Neural cell (in vitro differentiated cells): ENCODE results near the gene MED13.

Source experiments
- CTCF ChIP-seq: fragments of 450-650 bp; IDR thresholded peaks from 2 replicates; pipeline ENCODE4 v1.5.1; 2014; ENCODE audit warnings: antibody characterized with exemption, mild to moderate bottlenecking, moderate library complexity; ENCODE audit not compliant: poor library complexity, severe bottlenecking
- EP300 ChIP-seq: fragments of 450-650 bp; conservative IDR thresholded peaks from 2 replicates; pipeline ENCODE4 v1.6.1; 2014; ENCODE audit warnings: antibody characterized with exemption, mild to moderate bottlenecking, moderate library complexity; ENCODE audit not compliant: poor library complexity, severe bottlenecking
- EZH2 ChIP-seq: fragments of 200-600, 300-800 bp; shearing (Covaris generic), sonication (generic); IDR thresholded peaks from 2 replicates; pipeline ENCODE4 v1.6.1; 2014; ENCODE audit warnings: antibody characterized with exemption, low read length, borderline replicate concordance, mild to moderate bottlenecking; ENCODE audit not compliant: insufficient read depth, poor library complexity, severe bottlenecking
- MXI1 ChIP-seq: fragments of 450-650 bp; conservative IDR thresholded peaks from 2 replicates; pipeline ENCODE4 v1.6.1; 2014; ENCODE audit warnings: antibody characterized with exemption, mild to moderate bottlenecking; ENCODE audit not compliant: poor library complexity, severe bottlenecking
- POLR2AphosphoS5 ChIP-seq: IDR thresholded peaks from 2 replicates; pipeline ENCODE4 v1.6.1; 2012
- REST ChIP-seq: IDR thresholded peaks from 2 replicates; pipeline ENCODE4 v1.6.1; 2012; ENCODE audit warnings: borderline replicate concordance
- SMC3 ChIP-seq: fragments of 450-650 bp; conservative IDR thresholded peaks from 2 replicates; pipeline ENCODE4 v1.6.1; 2014; ENCODE audit warnings: antibody characterized with exemption, mild to moderate bottlenecking, moderate library complexity; ENCODE audit not compliant: poor library complexity
- TAF1 ChIP-seq: IDR thresholded peaks from 2 replicates; pipeline ENCODE4 v1.6.1; 2012; ENCODE audit warnings: low read depth

- no peak for TF ChIP-seq CTCF
- no peak for TF ChIP-seq EP300
- no peak for TF ChIP-seq TAF1
- TF ChIP-seq REST, result no peak
- no peak for TF ChIP-seq EZH2
- no peak for TF ChIP-seq POLR2AphosphoS5
- TF ChIP-seq SMC3, result no peak
- no peak for TF ChIP-seq MXI1
These were observed 8.9 kb upstream of the MED13 start for GRCh38 chr17:62073993-62074392.
